Neuron (in vitro differentiated cells): ENCODE measurements around the gene CCDC88C.
A peak's percentile ranks its signal among the peaks of the same experiment; 100 is the strongest.
"Not testable (repeated sequence)": the region's sequence is repeated elsewhere in the genome, so short reads cannot be mapped to it uniquely, and the experiment has no call there.

Source experiments
- H2AFZ ChIP-seq: one replicate; pipeline ENCODE4 v1.6.1; 2013; ENCODE audit warnings: low read depth, mild to moderate bottlenecking, inconsistent platforms, low read length, moderate library complexity
- H3K27me3 ChIP-seq: one replicate; pipeline ENCODE4 v1.6.1; 2013; ENCODE audit warnings: low read length; ENCODE audit not compliant: insufficient read depth
- H3K36me3 ChIP-seq: one replicate; pipeline ENCODE4 v1.6.1; 2013; ENCODE audit warnings: low read length; ENCODE audit not compliant: insufficient read depth
- H3K4me1 ChIP-seq: one replicate; pipeline ENCODE4 v1.6.1; 2013; ENCODE audit warnings: low read length; ENCODE audit not compliant: insufficient read depth
- H3K4me3 ChIP-seq: 2 replicates; pipeline ENCODE4 v1.5.1; 2013; ENCODE audit warnings: mild to moderate bottlenecking, low read length, moderate library complexity
- H3K9me3 ChIP-seq: one replicate; pipeline ENCODE4 v1.6.1; 2013; ENCODE audit warnings: low read length

The CCDC88C gene

DNA sequence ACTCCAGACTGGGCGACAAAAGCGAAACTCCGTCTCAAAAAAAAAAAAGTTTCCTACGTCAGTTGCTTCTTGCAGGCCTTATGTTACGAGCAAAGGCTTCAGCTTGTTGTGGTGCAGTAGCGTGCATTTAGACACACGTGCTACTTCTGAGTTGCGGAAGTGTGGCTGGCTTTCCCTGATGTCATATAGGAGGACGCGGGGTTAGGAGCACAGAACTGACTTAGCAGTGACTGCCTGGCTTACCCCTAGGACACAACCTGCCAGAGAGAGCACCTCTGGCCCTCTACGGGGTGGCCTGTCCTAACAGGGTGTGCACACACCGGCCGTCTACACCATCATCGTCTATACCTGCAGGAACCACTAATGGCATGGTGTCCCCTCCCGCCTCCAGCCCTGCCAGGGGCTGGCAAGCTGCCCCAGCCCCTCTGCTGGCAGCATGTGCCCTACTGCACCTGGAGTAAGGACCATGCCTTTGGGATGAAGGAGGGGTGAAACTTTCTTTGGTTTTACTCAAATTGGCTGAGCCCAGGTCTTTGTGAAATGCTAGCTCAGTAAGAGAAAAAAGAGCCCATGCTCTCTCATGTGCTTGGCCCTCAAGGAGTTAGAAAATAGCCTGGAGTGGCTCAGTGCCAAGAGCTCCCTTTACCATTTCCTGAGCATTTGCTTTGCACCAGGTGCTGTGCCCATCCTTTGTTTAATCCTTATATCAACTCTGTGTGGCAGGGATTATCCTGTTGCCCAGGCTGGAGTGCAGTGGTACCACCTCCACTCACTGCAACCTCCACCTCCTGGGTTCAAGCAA lies 171.4 kb downstream of the CCDC88C start:
- Histone ChIP-seq H3K27me3 (no peaks in the 10 kb centered on the region), H3K4me3 (no peak overlapping the region), H3K4me1 (peaks cover 28% of the 10 kb centered on the region), H3K9me3 (no peaks in the 10 kb centered on the region), H3K36me3 (no peaks in the 10 kb centered on the region), H2AFZ (no peak overlapping the region)

DNA sequence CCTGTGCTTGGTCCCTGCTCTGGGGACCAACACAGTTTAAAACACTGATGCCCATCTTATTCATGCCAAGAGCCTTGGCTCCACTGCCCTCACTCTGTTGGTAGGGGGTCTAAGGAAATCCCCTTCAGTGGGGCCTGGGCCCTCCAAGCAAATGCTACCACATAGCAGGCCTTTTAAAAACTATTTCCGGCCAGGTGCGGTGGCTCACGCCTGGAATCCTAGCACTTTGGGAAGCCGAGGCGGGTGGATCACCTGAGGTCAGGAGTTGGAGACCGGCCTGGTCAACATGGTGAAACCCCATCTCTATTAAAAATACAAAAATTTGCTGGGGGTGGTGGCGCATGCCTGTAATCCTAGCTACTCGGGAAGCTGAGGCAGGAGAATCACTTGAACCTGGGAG lies 172.0 kb downstream of the CCDC88C start:
- peaks cover 22% of the 10 kb centered on the region for H3K4me1 ChIP-seq
- H3K36me3 ChIP-seq, H3K9me3 ChIP-seq, H3K27me3 ChIP-seq, H3K4me3 ChIP-seq, H2AFZ ChIP-seq: not testable (repeated sequence)

- peaks cover 16% of the 10 kb centered on the region for H3K4me1 ChIP-seq
- H3K27me3 ChIP-seq = no peaks in the 10 kb centered on the region
- H3K36me3 ChIP-seq = no peaks in the 10 kb centered on the region
- peak overlapping the region; percentile 76 for H2AFZ ChIP-seq
- no peaks in the 10 kb centered on the region for H3K9me3 ChIP-seq
- no peak overlapping the region for H3K4me3 ChIP-seq
Observed at GRCh38 chr14:91245029-91245428, 172.6 kb downstream of the CCDC88C start.

- Histone ChIP-seq H3K9me3 (no peaks in the 10 kb centered on the region), H3K27me3 (no peaks in the 10 kb centered on the region), H3K4me1 (peaks cover 11% of the 10 kb centered on the region), H3K4me3 (peak within 1 kb of the TSS; percentile 20), H2AFZ (peak within 1 kb of the TSS; percentile 76), H3K36me3 (no peaks in the 10 kb centered on the region)
Observed at GRCh38 chr14:91244501-91244901, 173.1 kb downstream of the CCDC88C start, which contains the start of gene GPR68. Gene GPR68 (minus strand): TSS chr14:91244704. CDS start chr14:91235050, 9,654 bp downstream.

- no peaks in the 10 kb centered on the region for H3K36me3 ChIP-seq
- H3K4me1 ChIP-seq = peaks cover 11% of the 10 kb centered on the region
- H2AFZ ChIP-seq = no peak overlapping the region
- H3K4me3 ChIP-seq = no peak overlapping the region
- H3K27me3 ChIP-seq = no peaks in the 10 kb centered on the region
- H3K9me3 ChIP-seq = no peaks in the 10 kb centered on the region
Observed at GRCh38 chr14:91243074-91243471, 174.5 kb downstream of the CCDC88C start.

DNA sequence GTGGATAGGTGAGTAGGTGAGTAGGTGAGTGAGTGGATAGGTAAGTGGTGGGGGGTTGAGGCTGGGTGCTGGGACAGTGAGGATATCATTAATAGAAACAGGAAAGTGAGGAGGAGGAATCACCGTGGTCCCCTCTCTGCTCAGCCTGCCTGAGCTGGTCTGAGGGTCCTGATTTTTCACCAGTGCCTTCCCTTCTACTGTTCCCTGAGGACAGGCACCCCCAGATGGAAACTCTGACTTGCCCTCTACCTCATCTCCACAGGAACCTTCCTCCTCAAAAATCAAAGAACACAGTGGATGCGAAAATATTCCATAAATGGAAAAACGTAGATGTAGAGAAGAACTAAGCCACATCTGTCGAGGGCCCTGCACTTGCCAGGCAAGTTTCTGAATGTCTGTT lies 175.0 kb downstream of the CCDC88C start:
- Histone ChIP-seq H3K9me3 (no peaks in the 10 kb centered on the region), H2AFZ (no peak overlapping the region), H3K27me3 (no peaks in the 10 kb centered on the region), H3K4me3 (no peak overlapping the region), H3K36me3 (no peaks in the 10 kb centered on the region), H3K4me1 (peaks cover 11% of the 10 kb centered on the region)

GRCh38 chr14:91241863-91242262 lies 175.8 kb downstream of the CCDC88C start:
- Histone ChIP-seq H3K36me3 (no peaks in the 10 kb centered on the region), H2AFZ (no peak overlapping the region), H3K27me3 (no peaks in the 10 kb centered on the region), H3K4me3 (no peak overlapping the region), H3K4me1 (peaks cover 11% of the 10 kb centered on the region), H3K9me3 (no peaks in the 10 kb centered on the region)

- H3K27me3 ChIP-seq = no peaks in the 10 kb centered on the region
- peaks cover 2% of the 10 kb centered on the region for H3K9me3 ChIP-seq
- no peak overlapping the region for H3K4me3 ChIP-seq
- H3K36me3 ChIP-seq = no peaks in the 10 kb centered on the region
- no peaks in the 10 kb centered on the region for H3K4me1 ChIP-seq
- H2AFZ ChIP-seq = no peak overlapping the region
Observed at GRCh38 chr14:91238661-91239060, 179.0 kb downstream of the CCDC88C start.

DNA sequence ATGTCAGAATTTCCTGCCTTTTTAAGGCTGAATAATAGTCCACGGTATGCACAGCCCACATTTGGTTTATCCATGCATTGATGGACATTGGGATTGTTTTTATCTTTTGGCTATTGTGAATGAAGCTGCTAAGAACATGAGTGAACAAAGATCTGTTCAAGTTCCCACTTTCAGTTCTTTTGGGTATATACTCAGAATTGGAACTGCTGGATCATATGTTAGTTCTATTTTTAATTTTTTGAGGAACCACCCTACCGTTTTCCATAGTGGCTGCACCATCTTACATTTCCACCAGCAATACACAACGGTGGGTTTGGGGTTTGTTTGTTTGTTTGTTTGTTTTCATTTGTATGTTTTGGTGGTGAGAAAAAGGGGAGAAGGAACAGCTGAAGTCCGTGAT lies 179.5 kb downstream of the CCDC88C start:
- no peak overlapping the region for H2AFZ ChIP-seq
- H3K4me3 ChIP-seq = no peak overlapping the region
- no peaks in the 10 kb centered on the region for H3K4me1 ChIP-seq
- peaks cover 2% of the 10 kb centered on the region for H3K9me3 ChIP-seq
- H3K27me3 ChIP-seq = no peaks in the 10 kb centered on the region
- no peaks in the 10 kb centered on the region for H3K36me3 ChIP-seq

GRCh38 chr14:91237219-91237618 lies 180.4 kb downstream of the CCDC88C start:
- Histone ChIP-seq H3K4me3 (no peak overlapping the region), H2AFZ (no peak overlapping the region), H3K27me3 (no peaks in the 10 kb centered on the region), H3K9me3 (peaks cover 2% of the 10 kb centered on the region), H3K4me1 (no peaks in the 10 kb centered on the region), H3K36me3 (no peaks in the 10 kb centered on the region)

DNA sequence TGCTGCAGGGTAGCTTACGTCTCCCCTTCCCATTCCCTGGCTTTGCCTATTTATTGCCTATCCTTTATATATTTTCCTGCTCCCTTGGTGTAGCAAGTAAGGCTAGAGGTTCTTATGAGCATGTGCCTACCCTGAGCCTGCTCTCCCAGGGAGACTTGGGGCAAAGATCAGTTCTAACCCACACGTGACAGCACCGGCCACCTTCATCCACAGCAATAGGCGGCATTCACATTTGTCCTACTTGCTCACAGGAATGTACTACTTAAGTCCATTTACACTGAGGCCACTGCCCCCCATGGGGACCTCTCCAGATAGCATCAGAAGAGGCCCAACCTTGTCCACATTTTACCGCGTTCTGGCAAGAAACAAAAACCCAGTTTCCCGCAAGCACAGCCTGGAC lies 181.8 kb downstream of the CCDC88C start:
- H3K27me3 ChIP-seq = no peaks in the 10 kb centered on the region
- H3K4me3 ChIP-seq = no peak overlapping the region
- no peaks in the 10 kb centered on the region for H3K4me1 ChIP-seq

GRCh38 chr14:91234791-91235114 lies 182.9 kb downstream of the CCDC88C start:
- Histone ChIP-seq H3K4me3 (no peak overlapping the region), H3K27me3 (no peaks in the 10 kb centered on the region), H3K4me1 (no peaks in the 10 kb centered on the region), H2AFZ (no peak overlapping the region), H3K36me3 (no peaks in the 10 kb centered on the region), H3K9me3 (peaks cover 4% of the 10 kb centered on the region)

More for the DNA sequence above, 181.8 kb downstream of the CCDC88C start:
- Histone ChIP-seq H3K9me3 (peaks cover 2% of the 10 kb centered on the region), H2AFZ (no peak overlapping the region), H3K36me3 (no peaks in the 10 kb centered on the region)

DNA sequence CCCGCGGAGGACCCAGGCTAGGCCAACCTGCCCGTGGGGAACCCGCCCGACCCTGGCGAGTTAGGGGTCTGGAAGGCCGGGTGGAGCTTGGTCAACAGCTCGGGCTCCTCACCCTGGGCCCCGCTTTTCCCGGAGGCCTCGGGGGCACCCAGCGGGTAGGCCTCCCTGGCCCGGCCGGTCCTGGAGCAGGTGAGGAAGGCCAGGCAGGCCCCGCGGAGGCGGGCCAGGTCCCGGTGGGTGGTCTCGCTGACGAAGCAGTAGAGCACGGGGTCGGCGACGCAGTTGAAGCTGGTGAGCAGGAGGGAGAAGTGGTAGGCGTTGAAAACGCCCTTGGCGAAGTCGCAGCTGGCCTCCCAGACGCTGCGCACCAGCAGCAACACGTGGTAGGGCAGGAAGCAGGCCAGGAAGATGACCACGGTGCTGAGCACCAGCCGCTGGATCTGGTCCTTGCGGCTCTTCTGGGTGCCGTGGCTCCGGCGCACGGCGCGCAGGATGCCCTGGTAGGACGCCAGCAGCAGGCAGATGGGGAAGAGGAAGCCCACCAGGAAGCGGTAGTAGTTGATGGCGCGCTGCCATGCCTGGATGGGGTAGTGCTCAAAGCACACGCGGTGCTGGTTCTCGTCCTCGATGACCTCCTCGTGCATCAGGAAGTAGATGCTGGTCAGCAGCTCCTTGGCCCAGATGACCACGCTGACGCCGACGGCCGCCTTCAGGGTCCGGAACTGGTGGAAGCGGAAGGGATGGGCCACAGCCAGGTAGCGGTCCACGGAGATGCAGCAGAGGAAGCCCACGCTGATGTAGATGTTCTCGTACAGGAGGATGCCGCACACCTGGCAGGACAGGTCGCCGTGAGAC lies 183.5 kb downstream of the CCDC88C start:
- H3K4me1 ChIP-seq = no peaks in the 10 kb centered on the region
- no peaks in the 10 kb centered on the region for H3K27me3 ChIP-seq
- no peak overlapping the region for H3K4me3 ChIP-seq
- no peaks in the 10 kb centered on the region for H3K36me3 ChIP-seq
- H3K9me3 ChIP-seq = peaks cover 5% of the 10 kb centered on the region
- no peak overlapping the region for H2AFZ ChIP-seq
